HepG2 (cell line): ENCODE results near the gene ZKSCAN1. TPM values are rescaled to one million over a fixed set of nuclear protein-coding genes. Genes with fewer than 3 reads are reported as not detected.

Experiments
- BORCS8-MEF2B ChIP-seq: sonication (generic); formaldehyde crosslinking; IDR thresholded peaks from 2 replicates; pipeline ENCODE4 v1.8.0; 2022; ENCODE audit warnings: mild to moderate bottlenecking, missing genetic modification reagents
- CENPBD1 ChIP-seq: sonication (generic); formaldehyde crosslinking; IDR thresholded peaks from 2 replicates; pipeline ENCODE4 v1.8.0; 2022; ENCODE audit warnings: missing genetic modification reagents, low read depth, mild to moderate bottlenecking, borderline replicate concordance
- CREM ChIP-seq, 2 experiments: sonication (generic) in 1 of 2; formaldehyde crosslinking in 1 of 2; IDR thresholded peaks; 2 replicates each; pipeline versions ENCODE4 v1.4.0 to v1.6.1; 2016 to 2020; ENCODE audit warnings: antibody characterized with exemption in 1 of 2, mild to moderate bottlenecking in 1 of 2, missing genetic modification reagents in 1 of 2
- GATAD2A ChIP-seq: IDR thresholded peaks from 2 replicates; pipeline ENCODE4 v1.6.1; 2016
- HDAC1 ChIP-seq: sonication (generic); formaldehyde crosslinking; IDR thresholded peaks from 2 replicates; pipeline ENCODE4 v1.5.1; 2020; ENCODE audit warnings: mild to moderate bottlenecking, missing genetic modification reagents
- KDM3A ChIP-seq: IDR thresholded peaks from 2 replicates; pipeline ENCODE4 v1.6.1; 2018; ENCODE audit warnings: low read depth, missing compliant biosample characterization
- MEIS1 ChIP-seq: sonication (generic); formaldehyde crosslinking; IDR thresholded peaks from 2 replicates; pipeline ENCODE4 v1.9.0; 2021; ENCODE audit warnings: mild to moderate bottlenecking, missing genetic modification reagents, moderate library complexity, borderline replicate concordance
- POLR2A ChIP-seq, 2 experiments: IDR thresholded peaks; 2 replicates each; pipeline ENCODE4 v1.6.1; 2011; ENCODE audit warnings: low read depth in 2 of 2, low read length in 2 of 2, mild to moderate bottlenecking in 1 of 2, moderate library complexity in 1 of 2; ENCODE audit not compliant: insufficient read depth in 1 of 2
- REST ChIP-seq, 2 experiments: IDR thresholded peaks; 2 replicates each; pipeline ENCODE4 v1.6.1; 2011 to 2012; ENCODE audit warnings: low read length in 2 of 2, borderline replicate concordance in 1 of 2, low read depth in 1 of 2, mild to moderate bottlenecking in 1 of 2, moderate library complexity in 1 of 2
- RNF2 ChIP-seq: fragments of 450-650 bp; conservative IDR thresholded peaks from 2 replicates; pipeline ENCODE4 v1.6.1; 2016; ENCODE audit warnings: low read depth
- SRSF1 ChIP-seq: fragments of 200-400 bp; formaldehyde crosslinking; optimal IDR thresholded peaks from 2 replicates; pipeline ENCODE3; 2017; ENCODE audit warnings: mild to moderate bottlenecking, low read depth, low read length, moderate library complexity
- SRY ChIP-seq: sonication (generic); formaldehyde crosslinking; IDR thresholded peaks from 2 replicates; pipeline ENCODE4 v1.8.0; 2022; ENCODE audit warnings: mild to moderate bottlenecking, missing genetic modification reagents
- ZBTB37 ChIP-seq: sonication (generic); formaldehyde crosslinking; IDR thresholded peaks from 2 replicates; pipeline ENCODE4 v1.4.0; 2020; ENCODE audit warnings: mild to moderate bottlenecking, missing genetic modification reagents
- ZMAT5 ChIP-seq: sonication (generic); formaldehyde crosslinking; IDR thresholded peaks from 2 replicates; pipeline ENCODE4 v1.5.0; 2020; ENCODE audit warnings: mild to moderate bottlenecking, low read depth, missing genetic modification reagents, borderline replicate concordance
- ZNF136 ChIP-seq: sonication (generic); formaldehyde crosslinking; IDR thresholded peaks from 2 replicates; pipeline ENCODE4 v1.8.1; 2022; ENCODE audit warnings: low read depth, mild to moderate bottlenecking, moderate library complexity, missing genetic modification reagents
- ZNF20 ChIP-seq: sonication (generic); formaldehyde crosslinking; IDR thresholded peaks from 2 replicates; pipeline ENCODE4 v1.4.0; 2020; ENCODE audit warnings: mild to moderate bottlenecking, moderate library complexity, missing genetic modification reagents
- ZNF232 ChIP-seq: sonication (generic); formaldehyde crosslinking; IDR thresholded peaks from 2 replicates; pipeline ENCODE4 v1.4.0; 2020; ENCODE audit warnings: missing genetic modification reagents, borderline replicate concordance
- ZNF280B ChIP-seq: sonication (generic); formaldehyde crosslinking; IDR thresholded peaks from 2 replicates; pipeline ENCODE4 v1.5.0; 2020; ENCODE audit warnings: missing genetic modification reagents, mild to moderate bottlenecking, borderline replicate concordance
- ZNF354B ChIP-seq: sonication (generic); formaldehyde crosslinking; IDR thresholded peaks from 2 replicates; pipeline ENCODE4 v1.8.0; 2022; ENCODE audit warnings: mild to moderate bottlenecking, missing genetic modification reagents
- ZNF512 ChIP-seq: sonication (generic); formaldehyde crosslinking; IDR thresholded peaks from 2 replicates; pipeline ENCODE4 v1.4.0; 2020; ENCODE audit warnings: mild to moderate bottlenecking, missing genetic modification reagents
- ZNF619 ChIP-seq: sonication (generic); formaldehyde crosslinking; IDR thresholded peaks from 2 replicates; pipeline ENCODE4 v1.4.0; 2020; ENCODE audit warnings: mild to moderate bottlenecking, missing genetic modification reagents
- ZSCAN9 ChIP-seq: IDR thresholded peaks from 2 replicates; pipeline ENCODE4 v1.6.1; 2016; ENCODE audit warnings: borderline replicate concordance
- polyA plus RNA-seq, 8 experiments: library from polyadenylated mRNA; depleted of rRNA in 3 of 8; stranded (reverse) in 7 of 8; unstranded in 1 of 8; fragments of >200 nt; fragmentation: Illumina TruSeq in 4 of 8; extraction: Trizol in 4 of 8; gene quantifications; 2 replicates each; pipeline versions ENCODE4 v1.2.1 to v1.2.3, GENCODE V29; 2011 to 2016; ENCODE audit warnings: low read depth in 4 of 8, missing spikeins in 1 of 8, mixed read lengths in 1 of 8; ENCODE audit not compliant: insufficient read depth in 1 of 8
- total RNA-seq, 5 experiments: library from RNA; depleted of rRNA; stranded (reverse); fragments of >200 nt; fragmentation: Illumina TruSeq; extraction: Trizol; gene quantifications; 2 replicates each; pipeline ENCODE4 v1.2.3, GENCODE V29; 2016; ENCODE audit warnings: low read depth in 1 of 5

ZKSCAN1 gene
- total and polyA plus RNA-seq, 2 of the 13 experiments (the other 11 are each of a cell fraction or from before 2014, with no cell fraction given): 46.4 to 60.6 TPM

GRCh38 chr7:100017300-100017699 is 1.9 kb downstream of the ZKSCAN1 start (continued):
- no peak for TF ChIP-seq ZNF512 (CRISPR knock-in tag)
- no peak for TF ChIP-seq ZBTB37 (CRISPR knock-in tag)
- no peak for TF ChIP-seq SRSF1
- TF ChIP-seq ZNF20 (CRISPR knock-in tag): no peak
- TF ChIP-seq MEIS1: no peak
- TF ChIP-seq ZMAT5 (CRISPR knock-in tag): no peak
- TF ChIP-seq GATAD2A: peak; percentile 68; the same call in 1 of the 2 replicates
- peak; percentile 56 for TF ChIP-seq HDAC1
- no peak for TF ChIP-seq SRY (CRISPR knock-in tag)
- no peak for TF ChIP-seq ZNF136 (CRISPR knock-in tag)
- TF ChIP-seq POLR2A (IDR thresholded peaks at IDR 0.05; ENCODE audit: insufficient read depth in 1 of 2, low read depth in 2 of 2, low read length in 2 of 2): peak in 1 of 2 experiments; percentile 41; a peak in 2 of 4 replicates
- TF ChIP-seq RNF2: no peak
- TF ChIP-seq ZSCAN9: peak; percentile 47; the same call in 1 of the 2 replicates
- TF ChIP-seq BORCS8-MEF2B (CRISPR knock-in tag): no peak; the same call in 1 of the 2 replicates
- TF ChIP-seq ZNF280B (CRISPR knock-in tag): no peak
- TF ChIP-seq KDM3A (CRISPR knock-in tag): no peak
- no peak for TF ChIP-seq ZNF354B (CRISPR knock-in tag)
- TF ChIP-seq CENPBD1 (CRISPR knock-in tag): no peak
- TF ChIP-seq REST (IDR thresholded peaks at IDR 0.05; ENCODE audit: borderline replicate concordance in 1 of 2, low read depth in 1 of 2, low read length in 2 of 2): no peak
- no peak for TF ChIP-seq ZNF619 (CRISPR knock-in tag)
- no peak; the same call in 1 of the 2 replicates for TF ChIP-seq CREM (IDR thresholded peaks at IDR 0.05)
- no peak for TF ChIP-seq CREM (CRISPR knock-in tag; IDR thresholded peaks at IDR 0.05)
- TF ChIP-seq ZNF232 (CRISPR knock-in tag): peak; percentile 73; the same call in 1 of the 2 replicates
